DMS114 treated with DMSO at 0.1 percent for 48 hours (cell line): ENCODE data around the gene CFAP52.
"Not testable (repeated sequence)": the region's sequence is repeated elsewhere in the genome, so short reads cannot be mapped to it uniquely, and the experiment has no call there.

Experiments used
- DNase-seq: peaks from one replicate; lab custom pipeline; 2025; ENCODE audit not compliant: unreplicated experiment; lab: John Stamatoyannopoulos, UW

The CFAP52 gene

GRCh38 chr17:9576521-9577372 lies at the start of gene CFAP52:
Gene CFAP52, plus strand, starts transcription at chr17:9576642. Its CDS starts 54 bp downstream, at chr17:9576696.
- DNase-seq, result peak; percentile 80

- DNase-seq, result no peak
These were observed 48.7 kb upstream of the CFAP52 start for GRCh38 chr17:9527788-9528187.

- peak; percentile 23 for DNase-seq
These were observed 47.3 kb upstream of the CFAP52 start for GRCh38 chr17:9529033-9529700.

- DNase-seq, result no peak
These were observed 45.4 kb upstream of the CFAP52 start for GRCh38 chr17:9531034-9531433.

- DNase-seq, result no peak
These were observed 43.7 kb upstream of the CFAP52 start for GRCh38 chr17:9532715-9533114.

GRCh38 chr17:9533441-9533840 lies 43.0 kb upstream of the CFAP52 start:
- DNase-seq, result no peak

GRCh38 chr17:9536061-9536460 lies 40.4 kb upstream of the CFAP52 start:
- no peak for DNase-seq

- DNase-seq, result no peak
These were observed 39.2 kb upstream of the CFAP52 start for GRCh38 chr17:9537177-9537776.

- no peak for DNase-seq
These were observed 37.8 kb upstream of the CFAP52 start for GRCh38 chr17:9538626-9539025.

- no peak for DNase-seq
These were observed 34.7 kb upstream of the CFAP52 start for GRCh38 chr17:9541718-9542117.

GRCh38 chr17:9544221-9544620 lies 32.2 kb upstream of the CFAP52 start:
- no peak for DNase-seq

GRCh38 chr17:9549215-9549614 lies 27.2 kb upstream of the CFAP52 start:
- no peak for DNase-seq

- no peak for DNase-seq
These were observed 23.3 kb upstream of the CFAP52 start for GRCh38 chr17:9553181-9553580.

GRCh38 chr17:9553596-9553995 lies 22.8 kb upstream of the CFAP52 start:
- no peak for DNase-seq

- peak; percentile 30 for DNase-seq
These were observed 21.7 kb upstream of the CFAP52 start for GRCh38 chr17:9554715-9555114.

- DNase-seq, result no peak
These were observed 19.2 kb upstream of the CFAP52 start for GRCh38 chr17:9557161-9557755.

- no peak for DNase-seq
These were observed 18.6 kb upstream of the CFAP52 start for GRCh38 chr17:9557857-9558256.

GRCh38 chr17:9564104-9564503 lies 12.3 kb upstream of the CFAP52 start:
- DNase-seq, result no peak

GRCh38 chr17:9566067-9566466 lies 10.4 kb upstream of the CFAP52 start:
- DNase-seq, result no peak

GRCh38 chr17:9566739-9567138 lies 9.7 kb upstream of the CFAP52 start:
- not testable (repeated sequence) for DNase-seq

- no peak for DNase-seq
These were observed 8.4 kb upstream of the CFAP52 start for GRCh38 chr17:9568004-9568403.
